ENCODE results near the gene EPHA7. TPM values are rescaled to one million over a fixed set of nuclear protein-coding genes. Genes with fewer than 3 reads are reported as not detected.

The EPHA7 gene
- total and polyA plus RNA-seq, 2 of the 13 experiments (the other 11 are each of a cell fraction or from before 2014, with no cell fraction given) = not detected

DNA sequence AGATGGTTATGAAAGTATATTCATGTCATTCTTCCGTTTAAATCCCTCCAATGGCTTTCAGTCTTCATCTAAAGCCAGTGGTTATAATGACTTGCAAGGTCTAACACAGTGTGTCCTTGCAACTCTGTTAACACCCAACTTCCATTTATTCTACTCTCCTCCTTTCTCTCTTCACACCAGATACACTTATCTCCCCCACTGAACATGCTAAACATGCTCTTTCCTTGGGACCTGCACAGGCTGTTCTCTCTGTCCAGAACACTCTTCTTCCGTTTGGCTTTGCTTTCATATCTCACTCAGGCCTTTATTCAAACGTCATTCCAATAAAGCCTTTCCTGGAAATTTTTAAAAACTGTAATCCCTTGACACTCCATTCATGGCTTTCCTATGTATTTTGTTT is 91.5 kb downstream of the EPHA7 start:
- no TSS peak for BruUV-seq (replicated peaks)
- no peak for TF ChIP-seq ZNF780A (CRISPR knock-in tag; IDR thresholded peaks at IDR 0.05)
- TF ChIP-seq CREM (IDR thresholded peaks at IDR 0.05) = no peak
- TF ChIP-seq CREM (CRISPR knock-in tag; IDR thresholded peaks at IDR 0.05) = no peak
- no peak for TF ChIP-seq ZNF260 (CRISPR knock-in tag; IDR thresholded peaks at IDR 0.05; ENCODE audit: borderline replicate concordance, low read depth)
- no peak for TF ChIP-seq ZNF232 (CRISPR knock-in tag; IDR thresholded peaks at IDR 0.05; ENCODE audit: borderline replicate concordance)
- no peak for TF ChIP-seq TBX3 (IDR thresholded peaks at IDR 0.05; ENCODE audit: borderline replicate concordance)
- TF ChIP-seq, protein P1, sequence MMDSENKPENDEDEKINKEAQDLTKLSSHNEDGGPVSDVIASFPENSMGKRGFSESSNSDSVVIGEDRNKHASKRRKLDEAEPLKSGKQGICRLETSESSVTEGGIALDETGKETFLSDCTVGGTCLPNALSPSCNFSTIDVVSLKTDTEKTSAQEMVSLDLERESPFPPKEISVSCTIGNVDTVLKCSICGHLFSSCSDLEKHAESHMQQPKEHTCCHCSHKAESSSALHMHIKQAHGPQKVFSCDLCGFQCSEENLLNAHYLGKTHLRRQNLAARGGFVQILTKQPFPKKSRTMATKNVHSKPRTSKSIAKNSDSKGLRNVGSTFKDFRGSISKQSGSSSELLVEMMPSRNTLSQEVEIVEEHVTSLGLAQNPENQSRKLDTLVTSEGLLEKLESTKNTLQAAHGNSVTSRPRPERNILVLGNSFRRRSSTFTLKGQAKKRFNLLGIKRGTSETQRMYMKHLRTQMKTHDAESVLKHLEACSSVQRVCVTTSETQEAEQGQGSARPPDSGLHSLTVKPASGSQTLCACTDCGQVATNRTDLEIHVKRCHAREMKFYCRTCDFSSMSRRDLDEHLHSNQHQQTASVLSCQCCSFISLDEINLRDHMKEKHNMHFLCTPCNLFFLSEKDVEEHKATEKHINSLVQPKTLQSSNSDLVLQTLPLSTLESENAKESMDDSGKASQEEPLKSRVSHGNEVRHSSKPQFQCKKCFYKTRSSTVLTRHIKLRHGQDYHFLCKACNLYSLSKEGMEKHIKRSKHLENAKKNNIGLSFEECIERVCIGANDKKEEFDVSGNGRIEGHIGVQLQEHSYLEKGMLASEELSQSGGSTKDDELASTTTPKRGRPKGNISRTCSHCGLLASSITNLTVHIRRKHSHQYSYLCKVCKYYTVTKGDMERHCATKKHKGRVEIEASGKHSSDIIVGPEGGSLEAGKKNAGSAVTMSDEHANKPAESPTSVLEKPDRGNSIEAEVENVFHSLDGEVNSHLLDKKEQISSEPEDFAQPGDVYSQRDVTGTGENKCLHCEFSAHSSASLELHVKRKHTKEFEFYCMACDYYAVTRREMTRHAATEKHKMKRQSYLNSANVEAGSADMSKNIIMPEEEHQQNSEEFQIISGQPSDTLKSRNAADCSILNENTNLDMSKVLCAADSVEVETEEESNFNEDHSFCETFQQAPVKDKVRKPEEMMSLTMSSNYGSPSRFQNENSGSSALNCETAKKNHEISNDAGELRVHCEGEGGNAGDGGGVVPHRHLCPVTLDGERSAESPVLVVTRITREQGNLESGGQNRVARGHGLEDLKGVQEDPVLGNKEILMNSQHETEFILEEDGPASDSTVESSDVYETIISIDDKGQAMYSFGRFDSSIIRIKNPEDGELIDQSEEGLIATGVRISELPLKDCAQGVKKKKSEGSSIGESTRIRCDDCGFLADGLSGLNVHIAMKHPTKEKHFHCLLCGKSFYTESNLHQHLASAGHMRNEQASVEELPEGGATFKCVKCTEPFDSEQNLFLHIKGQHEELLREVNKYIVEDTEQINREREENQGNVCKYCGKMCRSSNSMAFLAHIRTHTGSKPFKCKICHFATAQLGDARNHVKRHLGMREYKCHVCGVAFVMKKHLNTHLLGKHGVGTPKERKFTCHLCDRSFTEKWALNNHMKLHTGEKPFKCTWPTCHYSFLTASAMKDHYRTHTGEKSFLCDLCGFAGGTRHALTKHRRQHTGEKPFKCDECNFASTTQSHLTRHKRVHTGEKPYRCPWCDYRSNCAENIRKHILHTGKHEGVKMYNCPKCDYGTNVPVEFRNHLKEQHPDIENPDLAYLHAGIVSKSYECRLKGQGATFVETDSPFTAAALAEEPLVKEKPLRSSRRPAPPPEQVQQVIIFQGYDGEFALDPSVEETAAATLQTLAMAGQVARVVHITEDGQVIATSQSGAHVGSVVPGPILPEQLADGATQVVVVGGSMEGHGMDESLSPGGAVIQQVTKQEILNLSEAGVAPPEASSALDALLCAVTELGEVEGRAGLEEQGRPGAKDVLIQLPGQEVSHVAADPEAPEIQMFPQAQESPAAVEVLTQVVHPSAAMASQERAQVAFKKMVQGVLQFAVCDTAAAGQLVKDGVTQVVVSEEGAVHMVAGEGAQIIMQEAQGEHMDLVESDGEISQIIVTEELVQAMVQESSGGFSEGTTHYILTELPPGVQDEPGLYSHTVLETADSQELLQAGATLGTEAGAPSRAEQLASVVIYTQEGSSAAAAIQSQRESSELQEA (CRISPR knock-in tag; IDR thresholded peaks at IDR 0.05; ENCODE audit: not compliant biosample characterization) = no peak
- Histone ChIP-seq H3K4me1 (ENCODE audit: insufficient read depth, low read length) (no peaks in the 10 kb centered on the region), H3K27ac (ENCODE audit: extremely low read length, insufficient read depth, low read length) (no peak overlapping the region), H3K9ac (ENCODE audit: insufficient read depth, low read depth, low read length) (no peak overlapping the region), H2AFZ (ENCODE audit: low read length) (no peak overlapping the region), H3K4me2 (ENCODE audit: low read depth, low read length) (no peak overlapping the region), H3K79me2 (ENCODE audit: insufficient read depth, low read length) (no peaks in the 10 kb centered on the region), H3K36me3 (replicated peaks in 1 of 2; ENCODE audit: control insufficient read depth in 1 of 2, insufficient read depth in 2 of 2, low read length in 2 of 2) (no peaks in the 10 kb centered on the region), H3K4me3 (replicated peaks in 1 of 3; ENCODE audit: insufficient read depth in 1 of 3, low read depth in 2 of 3, low read length in 3 of 3) (no peak overlapping the region), H3K9me3 (ENCODE audit: low read length) (no peaks in the 10 kb centered on the region), H3K27me3 (ENCODE audit: control insufficient read depth in 1 of 2, insufficient read depth in 2 of 2, low read length in 2 of 2) (no peaks in the 10 kb centered on the region), H4K20me1 (ENCODE audit: insufficient read depth, low read length) (no peaks in the 10 kb centered on the region)
- ATAC-seq (no peak), DNase-seq (ENCODE audit: low spot score) (no peak), FAIRE-seq (no peak)
- ChIA-PET POLR2A (no interaction called here), CTCF (ENCODE audit: low intra/inter-chr PET ratio, low total read pairs) (no interaction called here)
- intact Hi-C loops (cut with micrococcal nuclease; ENCODE audit: unreplicated experiment) (no loop called here), in situ Hi-C loops (cut with HindIII; ENCODE audit: extremely low pct_ligation_motif_present, low pct_unique_long_range_greater_than_20kb) (no loop called here)
- 6% methylated on average over 3 of the region's 3 CpGs for WGBS (ENCODE audit: low lambda C conversion rate)
